K562 (cell line): ENCODE measurements around the gene NRG3. TPM values are rescaled to one million over a fixed set of nuclear protein-coding genes. Genes with fewer than 3 reads are reported as not detected.

Experiments used
- ATAC-seq: fragments of 200-7000 bp; cut with Tn5 transposase; 3 replicates; pipeline ENCODE4 v1.9.1; 2020; ENCODE audit warnings: moderate library complexity
- BruUV-seq: library from RNA; stranded (reverse); fragments of 400-500 nt; replicated peaks from 2 replicates; lab custom pipeline; 2021; lab: Mats Ljungman, UMichigan
- CTCF ChIA-PET: fragments of 300-600 bp; formaldehyde crosslinking; extraction: SDS; loops from one replicate; lab custom pipeline; 2021; ENCODE audit warnings: low intra/inter-chr PET ratio; lab: Yijun Ruan, JAX
- POLR2A ChIA-PET: fragments of 300-600, 350-650 bp; sonication (Branson Sonifier 250); formaldehyde crosslinking; extraction: SDS; loops from one replicate; lab custom pipeline; 2021; ENCODE audit warnings: antibody characterized with exemption, inconsistent platforms; lab: Yijun Ruan, JAX
- DNase-seq, 4 experiments: peaks; one replicate each; pipeline versions ENCODE4 v3.0.0 to v3.0.0-alpha.2; 2011 to 2018; ENCODE audit warnings: low spot score in 3 of 4, mixed read lengths in 3 of 4; ENCODE audit errors: extremely low read depth in 1 of 4
- FAIRE-seq: peaks from 2 replicates; lab custom pipeline; 2011; peaks lifted over from hg19 to GRCh38; lab: Jason Lieb, UNC
- H2AFZ ChIP-seq: 2 replicates; pipeline ENCODE4 v1.6.0; 2011; ENCODE audit warnings: low read depth, low read length, control low read depth, inconsistent platforms
- H3K27ac ChIP-seq: fragments of 200-600 bp; 3 replicates; pipeline ENCODE4 v1.8.0; 2011; ENCODE audit warnings: low read depth, mild to moderate bottlenecking, control low read depth, inconsistent platforms, low read length, moderate library complexity, mixed read lengths; ENCODE audit errors: extremely low read depth
- H3K27me3 ChIP-seq, 2 experiments: fragments of 300-600 bp in 1 of 2; 2 replicates in 1 of 2; 3 replicates in 1 of 2; pipeline versions ENCODE4 v1.6.0 to v1.8.0; 2011; ENCODE audit warnings: inconsistent platforms in 2 of 2, low read length in 2 of 2, mild to moderate bottlenecking in 1 of 2, mixed read lengths in 1 of 2, moderate library complexity in 1 of 2; ENCODE audit not compliant: control insufficient read depth in 2 of 2, insufficient read depth in 2 of 2
- H3K36me3 ChIP-seq: fragments of 300-600 bp; 3 replicates; pipeline ENCODE4 v1.8.0; 2011; ENCODE audit warnings: mild to moderate bottlenecking, low read length, inconsistent platforms; ENCODE audit not compliant: control insufficient read depth, insufficient read depth
- H3K4me1 ChIP-seq, 2 experiments: fragments of 200-600 bp in 1 of 2; replicated peaks in 1 of 2; 2 replicates in 1 of 2; 3 replicates in 1 of 2; pipeline versions ENCODE4 v1.5.1 to v1.8.0; 2011; ENCODE audit warnings: inconsistent platforms in 2 of 2, low read length in 2 of 2, mild to moderate bottlenecking in 1 of 2, mixed read lengths in 1 of 2, moderate library complexity in 1 of 2; ENCODE audit not compliant: control insufficient read depth in 2 of 2, insufficient read depth in 2 of 2
- H3K4me2 ChIP-seq: 2 replicates; pipeline ENCODE4 v1.6.1; 2011; ENCODE audit warnings: low read length, control low read depth, inconsistent platforms, mixed read lengths; ENCODE audit not compliant: insufficient read depth
- H3K4me3 ChIP-seq: fragments of 200-600 bp; sonication (generic), shearing (Covaris generic); 2 replicates; pipeline ENCODE4 v1.5.1; 2016; ENCODE audit warnings: control low read depth, inconsistent platforms
- H3K79me2 ChIP-seq: fragments of 200-600 bp; 3 replicates; pipeline ENCODE4 v1.8.0; 2011; ENCODE audit warnings: low read length, inconsistent platforms; ENCODE audit not compliant: control insufficient read depth, insufficient read depth
- H3K9ac ChIP-seq, 2 experiments: 2 replicates each; pipeline versions ENCODE4 v1.6.0 to v1.6.1; 2011; ENCODE audit warnings: low read depth in 2 of 2, low read length in 2 of 2, control low read depth in 1 of 2, inconsistent platforms in 1 of 2, mild to moderate bottlenecking in 1 of 2, mixed read lengths in 1 of 2; ENCODE audit not compliant: insufficient read depth in 1 of 2
- H3K9me1 ChIP-seq: one replicate; pipeline ENCODE4 v1.6.0; 2011; ENCODE audit warnings: inconsistent platforms, mild to moderate bottlenecking, low read length, moderate library complexity; ENCODE audit not compliant: control insufficient read depth, insufficient read depth
- H3K9me3 ChIP-seq: replicated peaks from 2 replicates; pipeline ENCODE4 v1.5.1; 2011; ENCODE audit warnings: low read depth, low read length, inconsistent platforms; ENCODE audit not compliant: control insufficient read depth, insufficient read depth
- H4K20me1 ChIP-seq: replicated peaks from 2 replicates; pipeline ENCODE4 v1.6.1; 2011; ENCODE audit warnings: low read length, inconsistent platforms, mixed read lengths; ENCODE audit not compliant: control insufficient read depth, insufficient read depth
- JUND ChIP-seq, 2 experiments: IDR thresholded peaks; 2 replicates in 1 of 2; 3 replicates in 1 of 2; pipeline ENCODE4 v1.6.1; 2011; ENCODE audit warnings: borderline replicate concordance in 2 of 2, low read depth in 2 of 2, low read length in 2 of 2, improper control_type of control experiment in 1 of 2, missing biosample characterization in 1 of 2, missing genetic modification characterization in 1 of 2, missing genetic modification reagents in 1 of 2
- KDM1A ChIP-seq, 2 experiments: fragments of 450-650 bp; IDR thresholded peaks; 2 replicates each; pipeline ENCODE4 v1.6.1; 2016; ENCODE audit warnings: mild to moderate bottlenecking in 2 of 2
- MAFG ChIP-seq: fragments of 450-650 bp; conservative IDR thresholded peaks from 2 replicates; pipeline ENCODE4 v1.6.1; 2016; ENCODE audit warnings: missing genetic modification characterization, missing compliant biosample characterization
- RNF219 ChIP-seq: fragments of 250-450 bp; sonication (Bioruptor Pico); IDR thresholded peaks from 2 replicates; pipeline ENCODE4 v1.5.0; 2022; ENCODE audit warnings: mild to moderate bottlenecking
- RREB1 ChIP-seq: fragments of 250-450 bp; sonication (Bioruptor Pico); IDR thresholded peaks from 2 replicates; pipeline ENCODE4 v1.4.0; 2020
- SRSF3 ChIP-seq: fragments of 200-400 bp; formaldehyde crosslinking; IDR thresholded peaks from 2 replicates; pipeline ENCODE4 v1.6.1; 2016; ENCODE audit warnings: mild to moderate bottlenecking, low read length, moderate library complexity; ENCODE audit not compliant: insufficient read depth
- TEAD2 ChIP-seq: fragments of 450-650 bp; IDR thresholded peaks from 2 replicates; pipeline ENCODE4 v1.6.1; 2016; ENCODE audit warnings: missing genetic modification characterization, control low read depth, missing compliant biosample characterization
- XRCC4 ChIP-seq: IDR thresholded peaks from one replicate; pipeline ENCODE4 v1.6.1; 2011; ENCODE audit not compliant: insufficient read depth, insufficient read length; ENCODE audit errors: extremely low read depth
- ZBTB34 ChIP-seq: fragments of 250-450 bp; sonication (Bioruptor Pico); IDR thresholded peaks from 2 replicates; pipeline ENCODE4 v1.8.0; 2021; ENCODE audit warnings: mild to moderate bottlenecking, moderate library complexity
- ZC3H8 ChIP-seq: fragments of 450-650 bp; IDR thresholded peaks from 2 replicates; pipeline ENCODE4 v1.6.1; 2017
- ZKSCAN1 ChIP-seq: fragments of 150-350 bp; IDR thresholded peaks from 2 replicates; pipeline ENCODE4 v1.6.1; 2016; ENCODE audit warnings: low read depth, low read length
- ZKSCAN8 ChIP-seq: fragments of 200-800 bp; sonication (Bioruptor generic); IDR thresholded peaks from 2 replicates; pipeline ENCODE4 v1.6.1; 2016; ENCODE audit warnings: missing genetic modification characterization, missing compliant biosample characterization
- ZNF232 ChIP-seq: sonication (generic); formaldehyde crosslinking; IDR thresholded peaks from 2 replicates; pipeline ENCODE4 v1.8.0; 2022; ENCODE audit warnings: mild to moderate bottlenecking, missing genetic modification reagents
- ZSCAN32 ChIP-seq: fragments of 450-650 bp; formaldehyde crosslinking; IDR thresholded peaks from 2 replicates; pipeline ENCODE4 v1.4.0; 2020; ENCODE audit warnings: mild to moderate bottlenecking, moderate library complexity
- WGBS: fragments of 100-300 bp; shearing (Covaris generic); methylation state at CpG from one replicate; pipeline ENCODE4 v1.1.6; 2016; ENCODE audit warnings: low coverage, mixed read lengths; ENCODE audit not compliant: insufficient coverage; ENCODE audit errors: missing lambda C conversion rate; 5-methylcytosine and 5-hydroxymethylcytosine counted together
- in situ Hi-C: fragments of 300-500 bp; cut with MboI; formaldehyde crosslinking; loops from 4 replicates; pipeline ENCODE4 v1.15.0; 2018; ENCODE audit warnings: inconsistent platforms, mixed read lengths
- intact Hi-C: fragments of 100-400 bp; cut with micrococcal nuclease; formaldehyde crosslinking; loops from 2 replicates; pipeline ENCODE4 v1.14.2; 2022
- polyA plus RNA-seq, 8 experiments: library from polyadenylated mRNA; depleted of rRNA in 4 of 8; stranded (reverse) in 5 of 8; unstranded in 3 of 8; fragments of >200 nt; fragmentation: Nextera tagmentation in 2 of 8; fragmentation: Illumina TruSeq in 1 of 8; extraction: Ambion mirVana in 2 of 8; extraction: Trizol in 1 of 8; gene quantifications; 2 replicates each; pipeline versions ENCODE4 v1.2.1 to v1.2.3, GENCODE V29; 2011 to 2014; ENCODE audit warnings: inconsistent platforms in 1 of 8, missing spikeins in 1 of 8
- total RNA-seq, 7 experiments: library from RNA; depleted of rRNA in 6 of 7; stranded (reverse); fragments of >200 nt in 6 of 7; fragmentation: Illumina TruSeq in 2 of 7; extraction: Trizol in 2 of 7; gene quantifications; 2 replicates each; pipeline versions ENCODE4 v1.2.1 to v1.2.3, GENCODE V29; 2011 to 2021; ENCODE audit warnings: low replicate concordance in 1 of 7

Gene NRG3
- total and polyA plus RNA-seq, 9 of the 15 experiments (the other 6 are each of a cell fraction or from before 2014, with no cell fraction given) = not detected

DNA sequence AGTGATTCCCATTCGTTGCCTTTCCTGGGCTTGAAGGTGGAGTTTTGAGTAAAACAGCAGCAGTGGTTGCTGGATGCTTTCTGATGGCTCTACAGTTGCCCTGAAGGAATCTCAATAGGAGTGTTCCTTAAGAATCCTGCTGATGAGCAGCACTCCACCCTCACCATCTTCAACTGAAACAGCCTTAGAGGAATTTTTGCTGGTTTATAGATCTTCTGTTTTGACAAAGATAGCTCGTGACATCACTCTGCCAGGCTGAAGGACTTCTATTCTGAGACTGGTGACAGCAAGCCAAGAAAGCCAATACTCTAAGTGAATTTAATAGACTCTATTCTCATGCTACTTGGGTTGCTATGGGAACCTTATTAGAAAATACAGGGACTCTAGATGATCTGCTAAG lies 1014.7 kb downstream of the NRG3 start:
- FAIRE-seq = no peak
- no peaks in the 10 kb centered on the region for H3K79me2 ChIP-seq
- intact Hi-C loops (no loop called here), in situ Hi-C loops (no loop called here)
- no peaks in the 10 kb centered on the region for H3K9me1 ChIP-seq
- H3K4me1 ChIP-seq = no peaks in the 10 kb centered on the region
- H3K9me3 ChIP-seq = peaks cover 2% of the 10 kb centered on the region; the same call in 1 of the 2 replicates
- no peak for DNase-seq
- H4K20me1 ChIP-seq = no peaks in the 10 kb centered on the region
- no peak for ATAC-seq
- no peak overlapping the region for H3K4me2 ChIP-seq
- 0% methylated on average over 2 of the region's 2 CpGs for WGBS
- no peak overlapping the region for H3K4me3 ChIP-seq
- CTCF ChIA-PET = interaction anchor here (0.6 kb wide), 1 partner anchor 524 kb away, joined by 3 read pairs; no protein-coding TSS in a partner anchor
- no peak overlapping the region for H2AFZ ChIP-seq
- no peak overlapping the region for H3K27ac ChIP-seq
- H3K9ac ChIP-seq = no peak overlapping the region
- no peaks in the 10 kb centered on the region for H3K36me3 ChIP-seq
- BruUV-seq = no TSS peak
- no peaks in the 10 kb centered on the region for H3K27me3 ChIP-seq
- POLR2A ChIA-PET = no interaction called here
- TF ChIP-seq SRSF3 = no peak
- no peak for TF ChIP-seq MAFG (tag)
- no peak for TF ChIP-seq XRCC4
- no peak for TF ChIP-seq ZKSCAN1
- no peak for TF ChIP-seq KDM1A (IDR thresholded peaks at IDR 0.05)
- no peak for TF ChIP-seq ZBTB34 (CRISPR knock-in tag)
- no peak for TF ChIP-seq JUND (IDR thresholded peaks at IDR 0.05; ENCODE audit: borderline replicate concordance, low read depth, low read length)
- no peak for TF ChIP-seq JUND (tag; IDR thresholded peaks at IDR 0.05; ENCODE audit: borderline replicate concordance, low read depth, low read length)
- TF ChIP-seq TEAD2 = no peak
- no peak for TF ChIP-seq ZNF232 (CRISPR knock-in tag)
- TF ChIP-seq ZKSCAN8 (CRISPR knock-in tag) = no peak
- TF ChIP-seq RNF219 (CRISPR knock-in tag) = no peak
- TF ChIP-seq ZSCAN32 (CRISPR knock-in tag) = no peak
- TF ChIP-seq ZC3H8 = no peak
- no peak for TF ChIP-seq RREB1
